PFSK-1 (cell line): ENCODE results near the gene FBXO31.

Source experiments
- FOXP2 ChIP-seq: optimal IDR thresholded peaks from 2 replicates; pipeline ENCODE3; 2011; ENCODE audit warnings: borderline replicate concordance, control low read depth, inconsistent platforms; ENCODE audit not compliant: insufficient read depth; ENCODE audit errors: extremely low read length, extremely low read depth
- POLR2AphosphoS5 ChIP-seq: IDR thresholded peaks from 2 replicates; pipeline ENCODE4 v1.6.1; 2012; ENCODE audit warnings: low read depth, mild to moderate bottlenecking, control low read depth, low read length, moderate library complexity
- SIN3A ChIP-seq: IDR thresholded peaks from 2 replicates; pipeline ENCODE4 v1.6.1; 2012; ENCODE audit warnings: mild to moderate bottlenecking, low read length, moderate library complexity, borderline replicate concordance; ENCODE audit not compliant: insufficient read depth
- TAF1 ChIP-seq: IDR thresholded peaks from 2 replicates; pipeline ENCODE4 v1.6.1; 2012; ENCODE audit warnings: low read length, control low read depth, borderline replicate concordance; ENCODE audit not compliant: insufficient read depth
- TF ChIP-seq, protein P1 (sequence below), 2 experiments: IDR thresholded peaks; 2 replicates each; pipeline versions ENCODE4 v1.6.1 to v1.8.0; 2011 to 2012; ENCODE audit warnings: low read depth in 2 of 2, low read length in 2 of 2, control low read depth in 1 of 2, inconsistent platforms in 1 of 2, mild to moderate bottlenecking in 1 of 2, moderate library complexity in 1 of 2; ENCODE audit not compliant: insufficient read depth in 1 of 2

The FBXO31 gene

DNA sequence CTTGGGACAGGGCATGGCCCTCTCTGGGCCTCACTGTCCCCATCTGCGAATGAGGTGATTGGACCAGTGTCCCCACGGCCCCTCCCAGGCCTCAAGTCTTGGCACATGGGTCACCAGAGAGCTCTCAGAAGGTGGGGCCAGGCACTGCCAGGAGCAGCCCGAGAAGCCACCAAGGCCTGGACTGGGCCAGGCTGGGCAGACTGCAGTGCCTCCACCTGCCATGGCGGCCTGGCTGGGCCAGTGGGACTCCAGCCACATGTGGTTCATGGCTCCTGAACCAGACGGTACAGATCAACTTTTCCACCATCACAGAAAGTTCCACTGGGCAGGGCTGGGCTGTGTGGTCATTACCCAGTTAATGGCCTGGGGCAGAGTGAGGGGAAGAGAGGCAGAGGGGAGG, 86.2 kb downstream of the FBXO31 start:
- TF ChIP-seq SIN3A (no peak), TAF1 (no peak), FOXP2 (no peak), POLR2AphosphoS5 (no peak)
- TF ChIP-seq, protein P1, sequence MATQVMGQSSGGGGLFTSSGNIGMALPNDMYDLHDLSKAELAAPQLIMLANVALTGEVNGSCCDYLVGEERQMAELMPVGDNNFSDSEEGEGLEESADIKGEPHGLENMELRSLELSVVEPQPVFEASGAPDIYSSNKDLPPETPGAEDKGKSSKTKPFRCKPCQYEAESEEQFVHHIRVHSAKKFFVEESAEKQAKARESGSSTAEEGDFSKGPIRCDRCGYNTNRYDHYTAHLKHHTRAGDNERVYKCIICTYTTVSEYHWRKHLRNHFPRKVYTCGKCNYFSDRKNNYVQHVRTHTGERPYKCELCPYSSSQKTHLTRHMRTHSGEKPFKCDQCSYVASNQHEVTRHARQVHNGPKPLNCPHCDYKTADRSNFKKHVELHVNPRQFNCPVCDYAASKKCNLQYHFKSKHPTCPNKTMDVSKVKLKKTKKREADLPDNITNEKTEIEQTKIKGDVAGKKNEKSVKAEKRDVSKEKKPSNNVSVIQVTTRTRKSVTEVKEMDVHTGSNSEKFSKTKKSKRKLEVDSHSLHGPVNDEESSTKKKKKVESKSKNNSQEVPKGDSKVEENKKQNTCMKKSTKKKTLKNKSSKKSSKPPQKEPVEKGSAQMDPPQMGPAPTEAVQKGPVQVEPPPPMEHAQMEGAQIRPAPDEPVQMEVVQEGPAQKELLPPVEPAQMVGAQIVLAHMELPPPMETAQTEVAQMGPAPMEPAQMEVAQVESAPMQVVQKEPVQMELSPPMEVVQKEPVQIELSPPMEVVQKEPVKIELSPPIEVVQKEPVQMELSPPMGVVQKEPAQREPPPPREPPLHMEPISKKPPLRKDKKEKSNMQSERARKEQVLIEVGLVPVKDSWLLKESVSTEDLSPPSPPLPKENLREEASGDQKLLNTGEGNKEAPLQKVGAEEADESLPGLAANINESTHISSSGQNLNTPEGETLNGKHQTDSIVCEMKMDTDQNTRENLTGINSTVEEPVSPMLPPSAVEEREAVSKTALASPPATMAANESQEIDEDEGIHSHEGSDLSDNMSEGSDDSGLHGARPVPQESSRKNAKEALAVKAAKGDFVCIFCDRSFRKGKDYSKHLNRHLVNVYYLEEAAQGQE (IDR thresholded peaks at IDR 0.05; ENCODE audit: insufficient read depth in 1 of 2, low read depth in 2 of 2, low read length in 2 of 2) = no peak

DNA sequence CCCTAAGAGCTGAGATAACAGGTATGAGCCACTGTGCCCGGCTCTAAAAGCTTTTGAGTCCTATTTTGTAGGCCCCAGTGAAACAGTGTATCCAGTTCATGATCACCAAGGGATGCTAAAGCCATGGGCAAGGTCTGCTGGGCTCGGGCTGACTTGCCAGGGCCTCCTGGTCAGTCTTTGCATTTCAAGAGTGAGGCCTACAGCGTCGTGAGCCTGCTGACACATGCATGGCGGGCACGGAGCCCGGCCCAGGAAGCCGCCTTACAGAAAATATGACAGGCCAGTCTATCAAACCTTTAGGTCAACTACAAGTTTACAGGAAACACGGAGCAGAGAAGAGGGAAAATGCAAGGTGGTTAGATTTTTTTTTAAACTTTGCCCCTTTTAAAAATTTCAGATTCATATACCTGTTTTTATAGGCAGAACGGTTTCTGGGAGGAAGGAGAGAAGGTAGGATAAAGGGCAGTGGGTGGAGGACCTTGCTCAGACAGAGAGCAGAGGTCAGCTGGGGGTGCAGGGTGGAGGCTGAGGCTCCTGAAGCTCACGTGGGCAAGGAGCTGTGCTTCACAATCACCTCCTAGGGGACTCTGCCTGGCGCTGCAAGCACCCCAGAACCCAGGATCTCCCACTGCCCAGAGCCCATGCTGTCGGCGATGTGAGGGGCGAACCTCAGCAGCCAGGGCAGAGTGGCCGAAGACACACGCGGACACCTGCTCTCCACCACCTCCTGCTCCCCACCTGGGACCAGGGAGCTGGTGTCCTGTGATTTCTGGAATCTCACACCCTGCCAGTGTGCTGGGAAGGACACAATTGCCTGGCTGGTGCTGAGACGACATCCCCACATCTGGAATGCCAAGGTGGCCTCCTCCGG, 87.7 kb downstream of the FBXO31 start:
- TF ChIP-seq, protein P1 (IDR thresholded peaks at IDR 0.05; ENCODE audit: insufficient read depth in 1 of 2, low read depth in 2 of 2, low read length in 2 of 2) = no peak
- TF ChIP-seq POLR2AphosphoS5 (no peak), SIN3A (no peak), FOXP2 (no peak), TAF1 (no peak)

DNA sequence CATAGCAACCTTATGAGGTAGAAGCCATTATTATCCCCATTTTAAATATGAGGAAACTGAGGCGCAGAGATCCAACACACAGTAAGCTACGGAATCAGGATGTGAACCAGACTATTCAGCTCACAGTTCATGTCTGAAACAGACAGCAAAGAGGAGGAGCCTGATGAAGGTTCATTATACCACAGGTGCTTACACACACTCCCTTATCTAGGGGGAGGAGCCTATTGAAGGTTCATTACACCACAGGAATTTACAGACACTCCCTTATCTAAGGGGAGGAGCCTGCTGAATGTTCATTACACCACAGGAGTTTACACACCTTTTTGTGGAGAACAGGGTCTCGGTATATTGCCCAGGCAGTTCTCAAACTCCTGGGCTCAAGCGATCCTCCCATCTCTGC, 88.3 kb downstream of the FBXO31 start:
- TF ChIP-seq, protein P1 (IDR thresholded peaks at IDR 0.05; ENCODE audit: insufficient read depth in 1 of 2, low read depth in 2 of 2, low read length in 2 of 2) = no peak
- TF ChIP-seq SIN3A (no peak), FOXP2 (no peak), POLR2AphosphoS5 (no peak), TAF1 (no peak)

DNA sequence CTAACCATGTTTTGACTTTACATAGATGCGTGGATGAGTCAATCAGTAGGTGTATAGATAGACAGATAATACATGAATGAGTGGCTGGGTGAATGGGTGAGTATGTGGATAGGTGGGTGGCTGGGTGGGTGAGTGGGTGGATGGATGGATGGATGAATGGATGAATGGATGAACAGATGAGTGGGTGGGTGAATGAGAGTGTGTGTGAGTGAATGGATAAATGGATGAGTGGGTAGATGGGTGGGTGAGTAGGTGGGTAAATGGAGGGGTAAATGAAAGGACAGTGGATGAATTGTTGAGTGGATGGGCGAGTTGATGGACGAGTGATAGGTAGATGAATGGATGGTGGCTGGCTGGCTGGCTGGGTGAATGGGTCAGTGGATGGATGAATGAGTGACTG, 89.6 kb downstream of the FBXO31 start:
- no peak for TF ChIP-seq FOXP2
- TF ChIP-seq, protein P1 (IDR thresholded peaks at IDR 0.05; ENCODE audit: insufficient read depth in 1 of 2, low read depth in 2 of 2, low read length in 2 of 2) = no peak
- TF ChIP-seq TAF1 = no peak
- TF ChIP-seq POLR2AphosphoS5 = no peak
- TF ChIP-seq SIN3A = no peak
